ENCODE results near the gene RAB3C. TPM values are rescaled to one million over a fixed set of nuclear protein-coding genes. Genes with fewer than 3 reads are reported as not detected.

Gene RAB3C
- total RNA-seq, 1 donor from 2014 or later, result 2.5 TPM

- H3K27me3 ChIP-seq, result no peaks in the 10 kb centered on the region
- TF ChIP-seq POLR2A (IDR thresholded peaks at IDR 0.05) (no peak), POLR2AphosphoS5 (IDR thresholded peaks at IDR 0.05; ENCODE audit: insufficient read depth in 1 of 2, low read depth in 1 of 2) (no peak), CTCF (IDR thresholded peaks at IDR 0.05) (no peak)
- DNase-seq (ENCODE audit: extremely low spot score in 2 of 2), result no peak
- no peaks in the 10 kb centered on the region for H3K4me1 ChIP-seq
- intact Hi-C loops (cut with DNase I), result no loop called here
- no peaks in the 10 kb centered on the region for H3K36me3 ChIP-seq
- no peak overlapping the region for H3K27ac ChIP-seq
- H3K9me3 ChIP-seq, result no peaks in the 10 kb centered on the region
- no peak overlapping the region for H3K4me3 ChIP-seq
These were observed 212.5 kb downstream of the RAB3C start for GRCh38 chr5:58795327-58795726.

- Histone ChIP-seq H3K4me3 (no peak overlapping the region), H3K27me3 (no peaks in the 10 kb centered on the region), H3K9me3 (no peaks in the 10 kb centered on the region), H3K36me3 (no peaks in the 10 kb centered on the region), H3K27ac (no peak overlapping the region), H3K4me1 (no peaks in the 10 kb centered on the region)
- TF ChIP-seq POLR2A (IDR thresholded peaks at IDR 0.05) (no peak), POLR2AphosphoS5 (IDR thresholded peaks at IDR 0.05; ENCODE audit: insufficient read depth in 1 of 2, low read depth in 1 of 2) (no peak), CTCF (IDR thresholded peaks at IDR 0.05) (no peak)
- intact Hi-C loops (cut with DNase I), result no loop called here
- DNase-seq (ENCODE audit: extremely low spot score in 2 of 2), result no peak
These were observed 214.1 kb downstream of the RAB3C start for GRCh38 chr5:58797021-58797420.

- Histone ChIP-seq H3K9me3 (no peaks in the 10 kb centered on the region), H3K4me1 (no peaks in the 10 kb centered on the region), H3K27me3 (no peaks in the 10 kb centered on the region), H3K27ac (no peak overlapping the region), H3K4me3 (no peak overlapping the region), H3K36me3 (no peaks in the 10 kb centered on the region)
- intact Hi-C loops (cut with DNase I), result no loop called here
- no peak for TF ChIP-seq POLR2AphosphoS5 (IDR thresholded peaks at IDR 0.05; ENCODE audit: insufficient read depth in 1 of 2, low read depth in 1 of 2)
- TF ChIP-seq CTCF (IDR thresholded peaks at IDR 0.05), result no peak
- no peak for DNase-seq (ENCODE audit: extremely low spot score in 2 of 2)
These were observed 217.5 kb downstream of the RAB3C start for GRCh38 chr5:58800356-58800755.

GRCh38 chr5:58800861-58801540 is 218.1 kb downstream of the RAB3C start:
- intact Hi-C loops (cut with DNase I), result no loop called here
- no peak for DNase-seq (ENCODE audit: extremely low spot score in 2 of 2)
- TF ChIP-seq POLR2A (IDR thresholded peaks at IDR 0.05) (no peak), CTCF (IDR thresholded peaks at IDR 0.05) (no peak), POLR2AphosphoS5 (IDR thresholded peaks at IDR 0.05; ENCODE audit: insufficient read depth in 1 of 2, low read depth in 1 of 2) (no peak)
- H3K4me1 ChIP-seq, result no peaks in the 10 kb centered on the region
- no peaks in the 10 kb centered on the region for H3K36me3 ChIP-seq
- H3K9me3 ChIP-seq, result no peaks in the 10 kb centered on the region
- no peak overlapping the region for H3K27ac ChIP-seq
- no peak overlapping the region for H3K4me3 ChIP-seq
- H3K27me3 ChIP-seq, result no peaks in the 10 kb centered on the region

- no peaks in the 10 kb centered on the region for H3K36me3 ChIP-seq
- no peak for TF ChIP-seq POLR2A (IDR thresholded peaks at IDR 0.05)
- no peak for TF ChIP-seq POLR2AphosphoS5 (IDR thresholded peaks at IDR 0.05; ENCODE audit: insufficient read depth in 1 of 2, low read depth in 1 of 2)
- TF ChIP-seq CTCF (IDR thresholded peaks at IDR 0.05), result no peak
- no peak overlapping the region for H3K4me3 ChIP-seq
- no peaks in the 10 kb centered on the region for H3K27me3 ChIP-seq
- H3K27ac ChIP-seq, result no peak overlapping the region
- no peaks in the 10 kb centered on the region for H3K4me1 ChIP-seq
- H3K9me3 ChIP-seq, result no peaks in the 10 kb centered on the region
- DNase-seq (ENCODE audit: extremely low spot score in 2 of 2), result no peak
- intact Hi-C loops (cut with DNase I), result no loop called here
These were observed 220.2 kb downstream of the RAB3C start for GRCh38 chr5:58803056-58803455.

Data from vagina (tissue), 2 donors.